ENCODE results near the gene PSMA7. TPM values are rescaled to one million over a fixed set of nuclear protein-coding genes. Genes with fewer than 3 reads are reported as not detected.

The PSMA7 gene
- total RNA-seq, 1 donor from 2014 or later: 233 TPM

DNA sequence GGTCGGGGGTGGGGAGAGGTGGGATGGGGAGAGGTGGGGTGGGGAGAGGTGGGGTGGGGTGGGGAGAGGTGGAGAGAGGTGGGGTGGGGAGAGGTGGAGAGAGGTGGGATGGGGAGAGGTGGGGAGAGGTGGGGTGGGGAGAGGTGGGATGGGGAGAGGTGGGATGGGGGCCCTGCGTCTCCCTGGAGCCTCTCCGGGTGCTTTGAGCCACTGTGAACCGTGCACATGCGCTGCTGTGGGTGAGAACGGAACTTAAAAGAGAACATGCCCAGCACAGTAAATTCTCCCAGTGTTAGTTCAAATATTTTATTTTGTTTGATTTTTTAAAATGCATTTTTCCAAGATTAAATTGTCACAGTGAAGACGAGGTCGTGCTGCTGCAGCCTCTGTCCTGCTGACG is 17.1 kb upstream of the PSMA7 start:
- DNase-seq: no peak
- intact Hi-C loops (cut with micrococcal nuclease): no loop called here
- H3K4me1 ChIP-seq: peaks cover 18% of the 10 kb centered on the region
- TF ChIP-seq, protein P1, sequence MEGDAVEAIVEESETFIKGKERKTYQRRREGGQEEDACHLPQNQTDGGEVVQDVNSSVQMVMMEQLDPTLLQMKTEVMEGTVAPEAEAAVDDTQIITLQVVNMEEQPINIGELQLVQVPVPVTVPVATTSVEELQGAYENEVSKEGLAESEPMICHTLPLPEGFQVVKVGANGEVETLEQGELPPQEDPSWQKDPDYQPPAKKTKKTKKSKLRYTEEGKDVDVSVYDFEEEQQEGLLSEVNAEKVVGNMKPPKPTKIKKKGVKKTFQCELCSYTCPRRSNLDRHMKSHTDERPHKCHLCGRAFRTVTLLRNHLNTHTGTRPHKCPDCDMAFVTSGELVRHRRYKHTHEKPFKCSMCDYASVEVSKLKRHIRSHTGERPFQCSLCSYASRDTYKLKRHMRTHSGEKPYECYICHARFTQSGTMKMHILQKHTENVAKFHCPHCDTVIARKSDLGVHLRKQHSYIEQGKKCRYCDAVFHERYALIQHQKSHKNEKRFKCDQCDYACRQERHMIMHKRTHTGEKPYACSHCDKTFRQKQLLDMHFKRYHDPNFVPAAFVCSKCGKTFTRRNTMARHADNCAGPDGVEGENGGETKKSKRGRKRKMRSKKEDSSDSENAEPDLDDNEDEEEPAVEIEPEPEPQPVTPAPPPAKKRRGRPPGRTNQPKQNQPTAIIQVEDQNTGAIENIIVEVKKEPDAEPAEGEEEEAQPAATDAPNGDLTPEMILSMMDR (IDR thresholded peaks at IDR 0.05; ENCODE audit: borderline replicate concordance): no peak
- H3K9me3 ChIP-seq (replicated peaks): no peaks in the 10 kb centered on the region
- H3K27ac ChIP-seq (replicated peaks): no peak overlapping the region
- H3K27me3 ChIP-seq (ENCODE audit: low read depth): no peaks in the 10 kb centered on the region
- no peak overlapping the region for H3K4me3 ChIP-seq
- peaks cover 53% of the 10 kb centered on the region for H3K36me3 ChIP-seq

DNA sequence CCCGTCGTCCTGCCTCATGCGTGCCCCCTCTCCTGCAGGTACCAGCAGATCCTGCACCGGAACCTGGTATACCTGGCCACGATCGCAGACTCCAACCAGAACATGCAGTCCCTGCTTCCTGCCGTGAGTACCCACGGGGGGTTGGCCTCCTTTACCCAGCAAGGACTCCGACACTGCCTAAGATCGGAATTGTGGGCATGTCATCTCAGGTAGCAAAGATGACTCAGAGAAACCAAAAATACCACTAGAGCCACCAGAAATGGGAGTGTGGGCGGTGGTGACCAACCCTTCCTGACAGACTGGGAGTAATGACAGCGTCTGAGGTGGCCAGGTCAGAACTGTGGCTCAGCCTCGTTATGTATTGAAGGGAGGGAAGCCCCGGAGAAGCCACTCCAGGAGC is 16.6 kb upstream of the PSMA7 start:
- intact Hi-C loops (cut with micrococcal nuclease): no loop called here
- TF ChIP-seq, protein P1 (IDR thresholded peaks at IDR 0.05; ENCODE audit: borderline replicate concordance): no peak
- Histone ChIP-seq H3K4me3 (no peak overlapping the region), H3K4me1 (peaks cover 18% of the 10 kb centered on the region), H3K27ac (replicated peaks) (no peak overlapping the region), H3K36me3 (peaks cover 53% of the 10 kb centered on the region), H3K27me3 (ENCODE audit: low read depth) (no peaks in the 10 kb centered on the region), H3K9me3 (replicated peaks) (no peaks in the 10 kb centered on the region)
- no peak for DNase-seq

GRCh38 chr20:62159052-62159451 is 15.9 kb upstream of the PSMA7 start:
- no peak for DNase-seq
- Histone ChIP-seq H3K9me3 (replicated peaks) (no peaks in the 10 kb centered on the region), H3K27ac (replicated peaks) (no peak overlapping the region), H3K36me3 (peaks cover 52% of the 10 kb centered on the region), H3K4me3 (no peak overlapping the region), H3K4me1 (peaks cover 18% of the 10 kb centered on the region), H3K27me3 (ENCODE audit: low read depth) (no peaks in the 10 kb centered on the region)
- TF ChIP-seq, protein P1 (IDR thresholded peaks at IDR 0.05; ENCODE audit: borderline replicate concordance): no peak
- intact Hi-C loops (cut with micrococcal nuclease): no loop called here

DNA sequence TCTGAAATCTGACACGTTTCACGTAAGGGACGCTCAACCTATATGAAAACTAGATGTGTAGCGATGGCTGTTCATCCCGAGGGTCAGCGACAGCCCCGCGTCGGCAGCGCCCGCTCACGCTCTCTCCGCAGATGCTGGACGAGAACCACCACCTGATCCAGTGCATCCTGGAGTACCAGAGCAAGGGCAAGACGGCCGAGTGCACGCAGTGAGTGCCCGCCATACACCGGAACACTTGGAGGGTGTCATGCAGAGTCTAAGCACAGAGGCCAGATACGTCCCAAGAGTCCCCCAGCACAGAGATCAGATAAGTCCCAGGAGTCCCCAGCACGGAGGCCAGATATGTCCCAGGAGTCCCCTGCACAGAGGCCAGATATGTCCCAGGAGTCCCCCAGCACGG is 15.3 kb upstream of the PSMA7 start:
- Histone ChIP-seq H3K4me1 (peaks cover 18% of the 10 kb centered on the region), H3K27ac (replicated peaks) (no peak overlapping the region), H3K27me3 (ENCODE audit: low read depth) (no peaks in the 10 kb centered on the region), H3K36me3 (peaks cover 47% of the 10 kb centered on the region), H3K9me3 (replicated peaks) (no peaks in the 10 kb centered on the region), H3K4me3 (no peak overlapping the region)
- no peak for DNase-seq
- TF ChIP-seq, protein P1 (IDR thresholded peaks at IDR 0.05; ENCODE audit: borderline replicate concordance): no peak
- intact Hi-C loops (cut with micrococcal nuclease): no loop called here

- TF ChIP-seq, protein P1 (IDR thresholded peaks at IDR 0.05; ENCODE audit: borderline replicate concordance): no peak
- Histone ChIP-seq H3K4me1 (peaks cover 18% of the 10 kb centered on the region), H3K4me3 (no peak overlapping the region), H3K27ac (replicated peaks) (no peak overlapping the region), H3K27me3 (ENCODE audit: low read depth) (no peaks in the 10 kb centered on the region), H3K9me3 (replicated peaks) (no peaks in the 10 kb centered on the region), H3K36me3 (peaks cover 44% of the 10 kb centered on the region)
- intact Hi-C loops (cut with micrococcal nuclease): no loop called here
- no peak for DNase-seq
Observed at GRCh38 chr20:62158088-62158400, 14.8 kb upstream of the PSMA7 start.
